ENCODE results near the gene DLGAP1. TPM values are rescaled to one million over a fixed set of nuclear protein-coding genes. Genes with fewer than 3 reads are reported as not detected.

The DLGAP1 gene
- total RNA-seq, 1 experiment from 2014 or later = 0.07 TPM

GRCh38 chr18:3973191-3973850 lies 481.8 kb downstream of the DLGAP1 start:
- Histone ChIP-seq H3K4me1 (no peaks in the 10 kb centered on the region), H3K27me3 (replicated peaks; ENCODE audit: control insufficient read depth, insufficient read depth, low read length) (no peaks in the 10 kb centered on the region), H3K36me3 (ENCODE audit: control insufficient read depth, insufficient read depth, low read length) (no peaks in the 10 kb centered on the region), H3K9me3 (no peaks in the 10 kb centered on the region), H3K4me3 (ENCODE audit: low read depth, low read length) (no peak overlapping the region)
- POLR2A ChIA-PET = interaction anchor here (0.6 kb wide), 1 partner anchor 86 kb away, joined by 6 read pairs; no protein-coding TSS in a partner anchor
- H3K4me3 Mint-ChIP-seq (ENCODE audit: unreplicated experiment) = no peak overlapping the region
- intact Hi-C loops (cut with micrococcal nuclease; ENCODE audit: unreplicated experiment) = no loop called here
- DNase-seq = no peak
- no TSS peak for BruUV-seq (replicated peaks)
- TF ChIP-seq, protein P1, sequence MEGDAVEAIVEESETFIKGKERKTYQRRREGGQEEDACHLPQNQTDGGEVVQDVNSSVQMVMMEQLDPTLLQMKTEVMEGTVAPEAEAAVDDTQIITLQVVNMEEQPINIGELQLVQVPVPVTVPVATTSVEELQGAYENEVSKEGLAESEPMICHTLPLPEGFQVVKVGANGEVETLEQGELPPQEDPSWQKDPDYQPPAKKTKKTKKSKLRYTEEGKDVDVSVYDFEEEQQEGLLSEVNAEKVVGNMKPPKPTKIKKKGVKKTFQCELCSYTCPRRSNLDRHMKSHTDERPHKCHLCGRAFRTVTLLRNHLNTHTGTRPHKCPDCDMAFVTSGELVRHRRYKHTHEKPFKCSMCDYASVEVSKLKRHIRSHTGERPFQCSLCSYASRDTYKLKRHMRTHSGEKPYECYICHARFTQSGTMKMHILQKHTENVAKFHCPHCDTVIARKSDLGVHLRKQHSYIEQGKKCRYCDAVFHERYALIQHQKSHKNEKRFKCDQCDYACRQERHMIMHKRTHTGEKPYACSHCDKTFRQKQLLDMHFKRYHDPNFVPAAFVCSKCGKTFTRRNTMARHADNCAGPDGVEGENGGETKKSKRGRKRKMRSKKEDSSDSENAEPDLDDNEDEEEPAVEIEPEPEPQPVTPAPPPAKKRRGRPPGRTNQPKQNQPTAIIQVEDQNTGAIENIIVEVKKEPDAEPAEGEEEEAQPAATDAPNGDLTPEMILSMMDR (IDR thresholded peaks at IDR 0.05; ENCODE audit: insufficient read depth in 1 of 2, low read depth in 1 of 2, low read length in 1 of 2, severe bottlenecking in 1 of 2, unreplicated experiment in 1 of 2) = no peak
- H3K4me1 Mint-ChIP-seq (ENCODE audit: low read depth, unreplicated experiment) = no peaks in the 10 kb centered on the region
- H3K36me3 Mint-ChIP-seq (ENCODE audit: insufficient read depth, unreplicated experiment) = no peaks in the 10 kb centered on the region
- H3K27ac Mint-ChIP-seq (ENCODE audit: unreplicated experiment) = no peak overlapping the region
- H3K27me3 Mint-ChIP-seq (ENCODE audit: insufficient read depth, unreplicated experiment) = no peaks in the 10 kb centered on the region
- no peaks in the 10 kb centered on the region for H3K9me3 Mint-ChIP-seq (ENCODE audit: unreplicated experiment)
- CTCF ChIA-PET = interaction anchor here (0.7 to 0.9 kb wide), 2 partner anchors 22 to 46 kb away, joined by 4 to 11 read pairs; no protein-coding TSS in a partner anchor

GRCh38 chr18:3972291-3972930 lies 482.7 kb downstream of the DLGAP1 start:
- CTCF ChIA-PET = interaction anchor here (0.6 to 0.9 kb wide), 2 partner anchors 22 to 1609 kb away, joined by 3 to 4 read pairs; no protein-coding TSS in a partner anchor

GRCh38 chr18:3970929-3971328 lies 484.2 kb downstream of the DLGAP1 start:
- intact Hi-C loops (cut with micrococcal nuclease; ENCODE audit: unreplicated experiment) = no loop called here
- H3K36me3 ChIP-seq (ENCODE audit: control insufficient read depth, insufficient read depth, low read length) = no peaks in the 10 kb centered on the region
- Mint-ChIP-seq H3K4me1 (ENCODE audit: low read depth, unreplicated experiment) (peaks cover 7% of the 10 kb centered on the region), H3K27ac (ENCODE audit: unreplicated experiment) (no peak overlapping the region), H3K4me3 (ENCODE audit: unreplicated experiment) (no peak overlapping the region), H3K9me3 (ENCODE audit: unreplicated experiment) (no peaks in the 10 kb centered on the region), H3K27me3 (ENCODE audit: insufficient read depth, unreplicated experiment) (no peaks in the 10 kb centered on the region), H3K36me3 (ENCODE audit: insufficient read depth, unreplicated experiment) (no peaks in the 10 kb centered on the region)
- H3K4me3 ChIP-seq (ENCODE audit: low read depth, low read length) = no peak overlapping the region
- BruUV-seq (replicated peaks) = no TSS peak
- ChIA-PET POLR2A (no interaction called here), CTCF (interaction anchor here (0.7 to 1.5 kb wide), 4 partner anchors 84 to 200 kb away, joined by 3 to 5 read pairs (median 4); no protein-coding TSS in a partner anchor)
- no peaks in the 10 kb centered on the region for H3K9me3 ChIP-seq
- TF ChIP-seq, protein P1 (IDR thresholded peaks at IDR 0.05; ENCODE audit: insufficient read depth in 1 of 2, low read depth in 1 of 2, low read length in 1 of 2, severe bottlenecking in 1 of 2, unreplicated experiment in 1 of 2) = peak in 1 of 2 experiments; percentile 34
- DNase-seq = peak in 1 of 2 experiments; percentile 20
- no peaks in the 10 kb centered on the region for H3K4me1 ChIP-seq
- H3K27me3 ChIP-seq (replicated peaks; ENCODE audit: control insufficient read depth, insufficient read depth, low read length) = no peaks in the 10 kb centered on the region

More at GRCh38 chr18:3972291-3972930, 482.7 kb downstream of the DLGAP1 start:
- Histone ChIP-seq H3K4me1 (no peaks in the 10 kb centered on the region), H3K4me3 (ENCODE audit: low read depth, low read length) (no peak overlapping the region), H3K9me3 (no peaks in the 10 kb centered on the region), H3K36me3 (ENCODE audit: control insufficient read depth, insufficient read depth, low read length) (no peaks in the 10 kb centered on the region), H3K27me3 (replicated peaks; ENCODE audit: control insufficient read depth, insufficient read depth, low read length) (no peaks in the 10 kb centered on the region)
- no peaks in the 10 kb centered on the region for H3K4me1 Mint-ChIP-seq (ENCODE audit: low read depth, unreplicated experiment)
- intact Hi-C loops (cut with micrococcal nuclease; ENCODE audit: unreplicated experiment) = no loop called here
- no peak overlapping the region for H3K27ac Mint-ChIP-seq (ENCODE audit: unreplicated experiment)
- H3K9me3 Mint-ChIP-seq (ENCODE audit: unreplicated experiment) = no peaks in the 10 kb centered on the region
- TF ChIP-seq, protein P1 (IDR thresholded peaks at IDR 0.05; ENCODE audit: insufficient read depth in 1 of 2, low read depth in 1 of 2, low read length in 1 of 2, severe bottlenecking in 1 of 2, unreplicated experiment in 1 of 2) = no peak
- H3K4me3 Mint-ChIP-seq (ENCODE audit: unreplicated experiment) = no peak overlapping the region
- POLR2A ChIA-PET = no interaction called here
- H3K36me3 Mint-ChIP-seq (ENCODE audit: insufficient read depth, unreplicated experiment) = no peaks in the 10 kb centered on the region
- no peak for DNase-seq
- H3K27me3 Mint-ChIP-seq (ENCODE audit: insufficient read depth, unreplicated experiment) = no peaks in the 10 kb centered on the region
- no TSS peak for BruUV-seq (replicated peaks)

All from Caco-2 (cell line).